Neural cell (in vitro differentiated cells): Measurements from ENCODE around the gene LSAMP. TPM values are rescaled to one million over a fixed set of nuclear protein-coding genes. Genes with fewer than 3 reads are reported as not detected.
"Not testable (repeated sequence)": the region's sequence is repeated elsewhere in the genome, so short reads cannot be mapped to it uniquely, and the experiment has no call there.

Source experiments
- H2AFZ ChIP-seq: fragments of 200-600, 300-800 bp; sonication (generic), shearing (Covaris generic); 2 replicates; pipeline ENCODE4 v1.6.0; 2014; ENCODE audit warnings: low read depth, mild to moderate bottlenecking, antibody characterized with exemption, low read length, moderate library complexity
- H3F3A ChIP-seq: fragments of 200-600 bp; shearing (Covaris generic); 2 replicates; pipeline ENCODE4 v1.6.1; 2016; ENCODE audit warnings: mild to moderate bottlenecking, moderate library complexity, mixed read lengths, antibody characterized with exemption, low read length; ENCODE audit not compliant: insufficient read depth, poor library complexity, severe bottlenecking
- H3K27ac ChIP-seq: fragments of 200-600, 300-800 bp; sonication (generic), shearing (Covaris generic); 2 replicates; pipeline ENCODE4 v1.5.1; 2014; ENCODE audit warnings: mild to moderate bottlenecking, low read length, moderate library complexity
- H3K27me3 ChIP-seq: fragments of 300-800, 200-600 bp; sonication (generic), shearing (Covaris generic); 2 replicates; pipeline ENCODE4 v1.6.0; 2014; ENCODE audit warnings: mild to moderate bottlenecking, low read depth, low read length, moderate library complexity; ENCODE audit not compliant: insufficient read depth
- H3K36me3 ChIP-seq: fragments of 300-800, 200-600 bp; sonication (generic), shearing (Covaris generic); 2 replicates; pipeline ENCODE4 v1.5.1; 2014; ENCODE audit warnings: mild to moderate bottlenecking, antibody characterized with exemption, low read length, moderate library complexity; ENCODE audit not compliant: insufficient read depth
- H3K4me2 ChIP-seq: fragments of 300-800, 200-600 bp; sonication (generic), shearing (Covaris generic); 2 replicates; pipeline ENCODE4 v1.6.0; 2014; ENCODE audit warnings: mild to moderate bottlenecking, low read length
- H3K4me3 ChIP-seq: fragments of 300-800, 200-600 bp; sonication (generic), shearing (Covaris generic); 2 replicates; pipeline ENCODE4 v1.5.1; 2014; ENCODE audit warnings: mild to moderate bottlenecking, low read length, moderate library complexity
- H3K79me2 ChIP-seq: fragments of 200-600 bp; shearing (Covaris generic); replicated peaks from 2 replicates; pipeline ENCODE4 v1.6.0; 2014; ENCODE audit warnings: mild to moderate bottlenecking, low read length, moderate library complexity; ENCODE audit not compliant: insufficient read depth
- H3K9ac ChIP-seq: fragments of 300-800, 200-600 bp; sonication (generic), shearing (Covaris generic); 2 replicates; pipeline ENCODE4 v1.6.1; 2016; ENCODE audit warnings: mild to moderate bottlenecking, low read length, mixed read lengths
- H3K9me2 ChIP-seq: fragments of 200-600 bp; shearing (Covaris generic); 2 replicates; pipeline ENCODE4 v1.6.1; 2016; ENCODE audit warnings: mild to moderate bottlenecking, low read length, mixed read lengths; ENCODE audit not compliant: insufficient read depth
- H3K9me3 ChIP-seq: fragments of 200-600, 300-800 bp; sonication (generic), shearing (Covaris generic); 2 replicates; pipeline ENCODE4 v1.6.1; 2016; ENCODE audit warnings: mild to moderate bottlenecking, mixed run types, low read length, moderate library complexity, mixed read lengths
- H4K20me1 ChIP-seq: fragments of 200-600 bp; shearing (Covaris generic); 2 replicates; pipeline ENCODE4 v1.6.1; 2016; ENCODE audit warnings: mild to moderate bottlenecking, mixed run types; ENCODE audit not compliant: insufficient read depth
- EP300 ChIP-seq: fragments of 450-650 bp; conservative IDR thresholded peaks from 2 replicates; pipeline ENCODE4 v1.6.1; 2014; ENCODE audit warnings: antibody characterized with exemption, mild to moderate bottlenecking, moderate library complexity; ENCODE audit not compliant: poor library complexity, severe bottlenecking
- EZH2 ChIP-seq: fragments of 200-600, 300-800 bp; shearing (Covaris generic), sonication (generic); IDR thresholded peaks from 2 replicates; pipeline ENCODE4 v1.6.1; 2014; ENCODE audit warnings: antibody characterized with exemption, low read length, borderline replicate concordance, mild to moderate bottlenecking; ENCODE audit not compliant: insufficient read depth, poor library complexity, severe bottlenecking
- MXI1 ChIP-seq: fragments of 450-650 bp; conservative IDR thresholded peaks from 2 replicates; pipeline ENCODE4 v1.6.1; 2014; ENCODE audit warnings: antibody characterized with exemption, mild to moderate bottlenecking; ENCODE audit not compliant: poor library complexity, severe bottlenecking
- POLR2AphosphoS5 ChIP-seq: IDR thresholded peaks from 2 replicates; pipeline ENCODE4 v1.6.1; 2012
- RAD21 ChIP-seq: fragments of 450-650 bp; conservative IDR thresholded peaks from 2 replicates; pipeline ENCODE4 v1.6.1; 2014; ENCODE audit warnings: antibody characterized with exemption, mild to moderate bottlenecking, moderate library complexity
- SMC3 ChIP-seq: fragments of 450-650 bp; conservative IDR thresholded peaks from 2 replicates; pipeline ENCODE4 v1.6.1; 2014; ENCODE audit warnings: antibody characterized with exemption, mild to moderate bottlenecking, moderate library complexity; ENCODE audit not compliant: poor library complexity
- TAF1 ChIP-seq: IDR thresholded peaks from 2 replicates; pipeline ENCODE4 v1.6.1; 2012; ENCODE audit warnings: low read depth
- polyA plus RNA-seq: library from polyadenylated mRNA; depleted of rRNA; stranded (reverse); fragments of >200 nt; gene quantifications from 2 replicates; pipeline ENCODE4 v1.2.3, GENCODE V29; 2014
- TF ChIP-seq, protein P1 (sequence below): fragments of 450-650 bp; IDR thresholded peaks from 2 replicates; pipeline ENCODE4 v1.5.1; 2014; ENCODE audit warnings: antibody characterized with exemption, mild to moderate bottlenecking, moderate library complexity; ENCODE audit not compliant: poor library complexity, severe bottlenecking
- TF ChIP-seq, protein P2 (sequence below): IDR thresholded peaks from 2 replicates; pipeline ENCODE4 v1.6.1; 2012; ENCODE audit warnings: borderline replicate concordance

Gene LSAMP
- polyA plus RNA-seq, 1 donor from 2014 or later: 93.6 TPM

DNA sequence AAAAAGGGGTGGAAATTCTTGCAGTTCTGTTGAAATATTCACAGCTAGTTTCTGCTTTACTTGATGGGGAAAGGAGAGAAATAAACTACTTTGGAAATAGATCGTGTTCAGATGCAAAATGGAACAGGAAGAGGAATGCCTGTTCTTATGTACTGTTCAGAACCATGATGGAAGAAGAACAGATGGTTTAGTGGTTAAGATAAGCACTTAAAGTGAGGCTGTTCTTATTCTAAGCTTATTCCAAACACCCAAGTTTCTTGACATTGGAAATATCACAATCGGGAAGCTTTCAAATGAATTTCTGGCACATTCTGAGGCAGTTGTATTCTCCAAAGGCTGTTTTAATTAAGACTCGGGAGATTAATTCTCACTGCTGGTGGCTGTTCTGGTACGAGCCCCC is 228.5 kb downstream of the LSAMP start:
- H3F3A ChIP-seq: no peaks in the 10 kb centered on the region
- no peaks in the 10 kb centered on the region for H4K20me1 ChIP-seq
- no peaks in the 10 kb centered on the region for H3K9me2 ChIP-seq
- H3K4me3 ChIP-seq: no peak overlapping the region
- H3K9ac ChIP-seq: no peak overlapping the region
- H3K36me3 ChIP-seq: no peaks in the 10 kb centered on the region
- TF ChIP-seq, protein P1, sequence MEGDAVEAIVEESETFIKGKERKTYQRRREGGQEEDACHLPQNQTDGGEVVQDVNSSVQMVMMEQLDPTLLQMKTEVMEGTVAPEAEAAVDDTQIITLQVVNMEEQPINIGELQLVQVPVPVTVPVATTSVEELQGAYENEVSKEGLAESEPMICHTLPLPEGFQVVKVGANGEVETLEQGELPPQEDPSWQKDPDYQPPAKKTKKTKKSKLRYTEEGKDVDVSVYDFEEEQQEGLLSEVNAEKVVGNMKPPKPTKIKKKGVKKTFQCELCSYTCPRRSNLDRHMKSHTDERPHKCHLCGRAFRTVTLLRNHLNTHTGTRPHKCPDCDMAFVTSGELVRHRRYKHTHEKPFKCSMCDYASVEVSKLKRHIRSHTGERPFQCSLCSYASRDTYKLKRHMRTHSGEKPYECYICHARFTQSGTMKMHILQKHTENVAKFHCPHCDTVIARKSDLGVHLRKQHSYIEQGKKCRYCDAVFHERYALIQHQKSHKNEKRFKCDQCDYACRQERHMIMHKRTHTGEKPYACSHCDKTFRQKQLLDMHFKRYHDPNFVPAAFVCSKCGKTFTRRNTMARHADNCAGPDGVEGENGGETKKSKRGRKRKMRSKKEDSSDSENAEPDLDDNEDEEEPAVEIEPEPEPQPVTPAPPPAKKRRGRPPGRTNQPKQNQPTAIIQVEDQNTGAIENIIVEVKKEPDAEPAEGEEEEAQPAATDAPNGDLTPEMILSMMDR: no peak
- TF ChIP-seq EZH2 (no peak), SMC3 (no peak), EP300 (no peak), MXI1 (no peak), RAD21 (no peak), POLR2AphosphoS5 (no peak), TAF1 (no peak)
- TF ChIP-seq, protein P2, sequence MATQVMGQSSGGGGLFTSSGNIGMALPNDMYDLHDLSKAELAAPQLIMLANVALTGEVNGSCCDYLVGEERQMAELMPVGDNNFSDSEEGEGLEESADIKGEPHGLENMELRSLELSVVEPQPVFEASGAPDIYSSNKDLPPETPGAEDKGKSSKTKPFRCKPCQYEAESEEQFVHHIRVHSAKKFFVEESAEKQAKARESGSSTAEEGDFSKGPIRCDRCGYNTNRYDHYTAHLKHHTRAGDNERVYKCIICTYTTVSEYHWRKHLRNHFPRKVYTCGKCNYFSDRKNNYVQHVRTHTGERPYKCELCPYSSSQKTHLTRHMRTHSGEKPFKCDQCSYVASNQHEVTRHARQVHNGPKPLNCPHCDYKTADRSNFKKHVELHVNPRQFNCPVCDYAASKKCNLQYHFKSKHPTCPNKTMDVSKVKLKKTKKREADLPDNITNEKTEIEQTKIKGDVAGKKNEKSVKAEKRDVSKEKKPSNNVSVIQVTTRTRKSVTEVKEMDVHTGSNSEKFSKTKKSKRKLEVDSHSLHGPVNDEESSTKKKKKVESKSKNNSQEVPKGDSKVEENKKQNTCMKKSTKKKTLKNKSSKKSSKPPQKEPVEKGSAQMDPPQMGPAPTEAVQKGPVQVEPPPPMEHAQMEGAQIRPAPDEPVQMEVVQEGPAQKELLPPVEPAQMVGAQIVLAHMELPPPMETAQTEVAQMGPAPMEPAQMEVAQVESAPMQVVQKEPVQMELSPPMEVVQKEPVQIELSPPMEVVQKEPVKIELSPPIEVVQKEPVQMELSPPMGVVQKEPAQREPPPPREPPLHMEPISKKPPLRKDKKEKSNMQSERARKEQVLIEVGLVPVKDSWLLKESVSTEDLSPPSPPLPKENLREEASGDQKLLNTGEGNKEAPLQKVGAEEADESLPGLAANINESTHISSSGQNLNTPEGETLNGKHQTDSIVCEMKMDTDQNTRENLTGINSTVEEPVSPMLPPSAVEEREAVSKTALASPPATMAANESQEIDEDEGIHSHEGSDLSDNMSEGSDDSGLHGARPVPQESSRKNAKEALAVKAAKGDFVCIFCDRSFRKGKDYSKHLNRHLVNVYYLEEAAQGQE: no peak
- no peaks in the 10 kb centered on the region for H3K27me3 ChIP-seq
- H3K27ac ChIP-seq: no peak overlapping the region
- no peak overlapping the region for H3K4me2 ChIP-seq
- H2AFZ ChIP-seq: no peak overlapping the region
- no peaks in the 10 kb centered on the region for H3K79me2 ChIP-seq
- H3K9me3 ChIP-seq: no peaks in the 10 kb centered on the region

DNA sequence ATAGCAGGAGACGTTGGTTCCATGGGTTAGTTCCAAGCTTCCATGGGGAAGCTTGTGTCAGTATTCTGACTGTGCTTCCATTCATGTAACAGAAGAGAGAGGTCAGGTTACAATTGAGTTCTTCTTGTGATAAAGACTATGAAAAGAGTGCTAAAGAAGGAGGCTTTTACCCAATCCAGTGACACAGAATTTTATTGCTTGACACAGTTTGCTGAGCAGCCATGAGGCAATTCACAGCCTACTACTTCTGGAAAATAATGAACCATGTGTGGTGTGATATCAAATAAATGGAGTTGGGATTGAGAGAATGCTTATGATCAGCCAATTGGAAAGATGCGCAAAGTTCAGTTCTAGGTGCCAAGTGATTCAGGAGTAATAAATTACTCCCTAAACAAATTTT is 233.4 kb downstream of the LSAMP start:
- no peaks in the 10 kb centered on the region for H4K20me1 ChIP-seq
- H3K36me3 ChIP-seq: no peaks in the 10 kb centered on the region
- H3F3A ChIP-seq: no peaks in the 10 kb centered on the region
- H2AFZ ChIP-seq: no peak overlapping the region
- H3K27ac ChIP-seq: no peak overlapping the region
- TF ChIP-seq SMC3 (no peak), EP300 (no peak), MXI1 (no peak), TAF1 (no peak)
- no peak overlapping the region for H3K4me2 ChIP-seq
- no peak overlapping the region for H3K9ac ChIP-seq
- H3K4me3 ChIP-seq: no peak overlapping the region
- no peaks in the 10 kb centered on the region for H3K9me3 ChIP-seq
- no peaks in the 10 kb centered on the region for H3K79me2 ChIP-seq
- H3K27me3 ChIP-seq: no peaks in the 10 kb centered on the region
- H3K9me2 ChIP-seq: no peaks in the 10 kb centered on the region

DNA sequence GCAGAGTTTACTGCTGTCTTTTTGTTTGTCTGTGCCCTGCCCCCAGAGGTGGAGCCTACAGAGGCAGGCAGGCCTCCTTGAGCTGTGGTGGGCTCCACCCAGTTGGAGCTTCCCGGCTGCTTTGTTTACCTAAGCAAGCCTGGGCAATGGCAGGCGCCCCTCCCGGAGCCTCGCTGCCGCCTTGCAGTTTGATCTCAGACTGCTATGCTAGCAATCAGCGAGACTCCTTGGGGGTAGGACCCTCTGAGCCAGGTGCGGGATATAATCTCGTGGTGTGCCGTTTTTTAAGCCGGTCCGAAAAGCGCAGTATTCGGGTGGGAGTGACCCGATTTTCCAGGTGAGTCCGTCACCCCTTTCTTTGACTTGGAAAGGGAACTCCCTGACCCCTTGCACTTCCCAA is 236.5 kb downstream of the LSAMP start:
- H3K36me3 ChIP-seq, H3K27me3 ChIP-seq, H3F3A ChIP-seq, H4K20me1 ChIP-seq, H3K9me2 ChIP-seq, H3K9me3 ChIP-seq, H3K9ac ChIP-seq, H3K4me3 ChIP-seq, H3K4me2 ChIP-seq, H3K27ac ChIP-seq, H3K79me2 ChIP-seq, H2AFZ ChIP-seq: not testable (repeated sequence)
